Measurements from ENCODE around the gene GPR75. TPM values are rescaled to one million over a fixed set of nuclear protein-coding genes. Genes with fewer than 3 reads are reported as not detected.
A peak's percentile ranks its signal among the peaks of the same experiment; 100 is the strongest.
"Not testable (repeated sequence)": the region's sequence is repeated elsewhere in the genome, so short reads cannot be mapped to it uniquely, and the experiment has no call there.

GPR75 gene
- total RNA-seq, 2 experiments from 2014 or later, result 2.8 to 3.0 TPM

GRCh38 chr2:53848062-53848461 lies 11.7 kb downstream of the GPR75 start:
- Mint-ChIP-seq H3K4me3 (no peak overlapping the region), H3K27me3 (ENCODE audit: low read depth) (no peaks in the 10 kb centered on the region), H3K36me3 (ENCODE audit: low read depth) (peaks cover 11% of the 10 kb centered on the region), H3K4me1 (ENCODE audit: low read depth) (peaks cover 4% of the 10 kb centered on the region), H3K9me3 (ENCODE audit: insufficient read depth) (no peaks in the 10 kb centered on the region), H3K27ac (no peak overlapping the region)
- ChIA-PET POLR2A (no interaction called here), CTCF (no interaction called here)
- no peak for DNase-seq
- no peak for ATAC-seq

GRCh38 chr2:53843595-53843994 lies 16.2 kb downstream of the GPR75 start:
- Mint-ChIP-seq H3K27me3 (ENCODE audit: low read depth) (no peaks in the 10 kb centered on the region), H3K4me3 (no peak overlapping the region)
- CTCF ChIA-PET, result no interaction called here

GRCh38 chr2:53842891-53843290 lies 16.9 kb downstream of the GPR75 start:
- Mint-ChIP-seq H3K27ac (no peak overlapping the region), H3K4me3 (no peak overlapping the region), H3K4me1 (ENCODE audit: low read depth) (peaks cover 4% of the 10 kb centered on the region), H3K9me3 (ENCODE audit: insufficient read depth) (no peaks in the 10 kb centered on the region), H3K27me3 (ENCODE audit: low read depth) (no peaks in the 10 kb centered on the region), H3K36me3 (ENCODE audit: low read depth) (peaks cover 2% of the 10 kb centered on the region)
- ChIA-PET POLR2A (no interaction called here), CTCF (no interaction called here)
- ATAC-seq, result no peak
- DNase-seq, result no peak

More at GRCh38 chr2:53843595-53843994, 16.2 kb downstream of the GPR75 start:
- Mint-ChIP-seq H3K27ac (no peak overlapping the region), H3K9me3 (ENCODE audit: insufficient read depth) (no peaks in the 10 kb centered on the region), H3K4me1 (ENCODE audit: low read depth) (peaks cover 4% of the 10 kb centered on the region), H3K36me3 (ENCODE audit: low read depth) (peaks cover 7% of the 10 kb centered on the region)
- no peak for ATAC-seq
- no peak for DNase-seq
- POLR2A ChIA-PET, result no interaction called here

GRCh38 chr2:53841651-53842050 lies 18.1 kb downstream of the GPR75 start:
- H3K36me3 Mint-ChIP-seq (ENCODE audit: low read depth); POLR2A ChIA-PET; DNase-seq; H3K27ac Mint-ChIP-seq; CTCF ChIA-PET; H3K4me3 Mint-ChIP-seq; H3K4me1 Mint-ChIP-seq (ENCODE audit: low read depth); ATAC-seq; H3K9me3 Mint-ChIP-seq (ENCODE audit: insufficient read depth); H3K27me3 Mint-ChIP-seq (ENCODE audit: low read depth): not testable (repeated sequence)

- ATAC-seq, result no peak
- CTCF ChIA-PET, result no interaction called here
- Mint-ChIP-seq H3K4me1 (ENCODE audit: low read depth) (peaks cover 4% of the 10 kb centered on the region), H3K36me3 (ENCODE audit: low read depth) (no peaks in the 10 kb centered on the region), H3K27ac (no peak overlapping the region), H3K4me3 (no peak overlapping the region), H3K9me3 (ENCODE audit: insufficient read depth) (no peaks in the 10 kb centered on the region), H3K27me3 (ENCODE audit: low read depth) (no peaks in the 10 kb centered on the region)
- no peak for DNase-seq
- POLR2A ChIA-PET, result no interaction called here
Measured at GRCh38 chr2:53840580-53840979, 19.2 kb downstream of the GPR75 start.

GRCh38 chr2:53829980-53830290 lies 29.8 kb downstream of the GPR75 start:
- CTCF ChIA-PET; ATAC-seq; H3K27ac Mint-ChIP-seq; DNase-seq; H3K9me3 Mint-ChIP-seq (ENCODE audit: insufficient read depth); H3K36me3 Mint-ChIP-seq (ENCODE audit: low read depth); H3K4me1 Mint-ChIP-seq (ENCODE audit: low read depth); H3K4me3 Mint-ChIP-seq; POLR2A ChIA-PET; H3K27me3 Mint-ChIP-seq (ENCODE audit: low read depth): not testable (repeated sequence)

GRCh38 chr2:53829273-53829979 lies 30.3 kb downstream of the GPR75 start:
- ChIA-PET POLR2A (no interaction called here), CTCF (no interaction called here)
- Mint-ChIP-seq H3K27ac (no peak overlapping the region), H3K4me3 (no peak overlapping the region), H3K36me3 (ENCODE audit: low read depth) (peaks cover 2% of the 10 kb centered on the region), H3K9me3 (ENCODE audit: insufficient read depth) (no peaks in the 10 kb centered on the region), H3K4me1 (ENCODE audit: low read depth) (no peaks in the 10 kb centered on the region), H3K27me3 (ENCODE audit: low read depth) (no peaks in the 10 kb centered on the region)
- ATAC-seq, result no peak
- no peak for DNase-seq

- no peaks in the 10 kb centered on the region for H3K27me3 Mint-ChIP-seq (ENCODE audit: low read depth)
- H3K36me3 Mint-ChIP-seq (ENCODE audit: low read depth), result peaks cover 2% of the 10 kb centered on the region
- CTCF ChIA-PET, result no interaction called here
- no peaks in the 10 kb centered on the region for H3K4me1 Mint-ChIP-seq (ENCODE audit: low read depth)
- ATAC-seq (no peak), DNase-seq (no peak)
- no peak overlapping the region for H3K4me3 Mint-ChIP-seq
- H3K27ac Mint-ChIP-seq, result no peak overlapping the region
- H3K9me3 Mint-ChIP-seq (ENCODE audit: insufficient read depth), result no peaks in the 10 kb centered on the region
- POLR2A ChIA-PET, result no interaction called here
Measured at GRCh38 chr2:53828331-53828730, 31.4 kb downstream of the GPR75 start.

GRCh38 chr2:53827398-53828175 lies 32.2 kb downstream of the GPR75 start:
- DNase-seq (no peak), ATAC-seq (no peak)
- no peaks in the 10 kb centered on the region for H3K27me3 Mint-ChIP-seq (ENCODE audit: low read depth)
- no peak overlapping the region for H3K27ac Mint-ChIP-seq
- ChIA-PET CTCF (no interaction called here), POLR2A (no interaction called here)
- H3K9me3 Mint-ChIP-seq (ENCODE audit: insufficient read depth), result no peaks in the 10 kb centered on the region
- no peaks in the 10 kb centered on the region for H3K4me1 Mint-ChIP-seq (ENCODE audit: low read depth)
- no peak overlapping the region for H3K4me3 Mint-ChIP-seq
- H3K36me3 Mint-ChIP-seq (ENCODE audit: low read depth), result peaks cover 2% of the 10 kb centered on the region

- ChIA-PET POLR2A (interaction anchor here (0.6 kb wide), 1 partner anchor 41 kb away, joined by 3 read pairs; no protein-coding TSS in a partner anchor), CTCF (no interaction called here)
- H3K27me3 Mint-ChIP-seq (ENCODE audit: low read depth), result no peaks in the 10 kb centered on the region
- DNase-seq (no peak), ATAC-seq (no peak)
- no peaks in the 10 kb centered on the region for H3K9me3 Mint-ChIP-seq (ENCODE audit: insufficient read depth)
- H3K4me3 Mint-ChIP-seq, result no peak overlapping the region
- peaks cover 2% of the 10 kb centered on the region for H3K36me3 Mint-ChIP-seq (ENCODE audit: low read depth)
- no peaks in the 10 kb centered on the region for H3K4me1 Mint-ChIP-seq (ENCODE audit: low read depth)
- H3K27ac Mint-ChIP-seq, result no peak overlapping the region
Measured at GRCh38 chr2:53826587-53827397, 33.0 kb downstream of the GPR75 start.

- Mint-ChIP-seq H3K36me3 (ENCODE audit: low read depth) (peaks cover 2% of the 10 kb centered on the region), H3K9me3 (ENCODE audit: insufficient read depth) (no peaks in the 10 kb centered on the region), H3K27ac (no peak overlapping the region), H3K4me3 (no peak overlapping the region), H3K27me3 (ENCODE audit: low read depth) (no peaks in the 10 kb centered on the region), H3K4me1 (ENCODE audit: low read depth) (no peaks in the 10 kb centered on the region)
- ATAC-seq, result no peak
- CTCF ChIA-PET, result no interaction called here
- POLR2A ChIA-PET, result no interaction called here
- DNase-seq, result no peak
Measured at GRCh38 chr2:53826030-53826410, 33.7 kb downstream of the GPR75 start.

GRCh38 chr2:53823639-53824038 lies 36.1 kb downstream of the GPR75 start:
- H3K9me3 Mint-ChIP-seq (ENCODE audit: insufficient read depth); H3K4me1 Mint-ChIP-seq (ENCODE audit: low read depth); H3K36me3 Mint-ChIP-seq (ENCODE audit: low read depth); H3K27me3 Mint-ChIP-seq (ENCODE audit: low read depth); H3K27ac Mint-ChIP-seq; CTCF ChIA-PET; H3K4me3 Mint-ChIP-seq; POLR2A ChIA-PET; ATAC-seq: not testable (repeated sequence)
- peak; percentile 29 for DNase-seq

All from activated CD8-positive, alpha-beta T cell treated with anti-CD3 and anti-CD28 coated beads, Interleukin-2, amount 10 ng/mL, durations not matched to agents 7 days and 5 days (primary cell).